Measurements from ENCODE around the gene AAMDC. TPM values are rescaled to one million over a fixed set of nuclear protein-coding genes. Genes with fewer than 3 reads are reported as not detected.

The AAMDC gene
- total RNA-seq, 6 experiments from 2014 or later: 10.4 to 19.2 (median 14.5) TPM

- TF ChIP-seq POLR2A (IDR thresholded peaks at IDR 0.05): no peak
- no peak for TF ChIP-seq CTCF (IDR thresholded peaks at IDR 0.05)
- no peaks in the 10 kb centered on the region for H3K36me3 ChIP-seq
- 79% methylated on average over 3 of the region's 3 CpGs for WGBS (ENCODE audit: insufficient coverage, low coverage, low lambda C conversion rate, missing lambda C conversion rate)
- no peaks in the 10 kb centered on the region for H3K27me3 ChIP-seq
- no peak for ATAC-seq
- H3K27ac ChIP-seq: no peak overlapping the region
- no peaks in the 10 kb centered on the region for H3K9me3 ChIP-seq
- intact Hi-C loops (cut with DNase I): no loop called here
- no peak overlapping the region for H3K4me3 ChIP-seq
- DNase-seq: no peak
- no peaks in the 10 kb centered on the region for H3K4me1 ChIP-seq
These were observed 21.6 kb upstream of the AAMDC start for GRCh38 chr11:77799338-77799737.

DNA sequence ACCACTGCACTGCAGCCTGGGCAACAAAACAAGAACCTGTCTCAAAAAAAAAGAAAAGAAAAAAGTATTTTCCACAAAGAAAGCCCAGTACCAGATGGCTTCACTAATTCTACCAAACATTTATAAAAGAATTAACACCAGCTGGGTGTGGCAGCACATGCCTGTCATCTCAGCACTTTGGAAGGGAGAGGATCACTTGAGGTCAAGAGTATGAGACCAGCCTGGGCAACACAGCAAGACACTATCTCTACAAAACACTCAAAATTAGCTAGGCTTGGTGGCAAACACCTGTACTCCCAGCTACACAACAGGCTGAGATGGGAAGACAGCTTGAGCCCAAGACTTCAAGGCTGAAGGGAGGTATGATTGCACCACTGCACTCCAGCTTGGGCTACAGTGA is 20.5 kb upstream of the AAMDC start:
- Histone ChIP-seq H3K27me3 (no peaks in the 10 kb centered on the region), H3K27ac (no peak overlapping the region), H3K36me3 (no peaks in the 10 kb centered on the region), H3K9me3 (no peaks in the 10 kb centered on the region), H3K4me3 (no peak overlapping the region), H3K4me1 (no peaks in the 10 kb centered on the region)
- no peak for TF ChIP-seq CTCF (IDR thresholded peaks at IDR 0.05)
- no peak for TF ChIP-seq POLR2A (IDR thresholded peaks at IDR 0.05)
- DNase-seq (no peak), ATAC-seq (no peak)
- intact Hi-C loops (cut with DNase I): no loop called here

- Histone ChIP-seq H3K9me3 (no peaks in the 10 kb centered on the region), H3K36me3 (no peaks in the 10 kb centered on the region), H3K27me3 (no peaks in the 10 kb centered on the region), H3K4me3 (no peak overlapping the region), H3K27ac (no peak overlapping the region), H3K4me1 (no peaks in the 10 kb centered on the region)
- TF ChIP-seq POLR2A (IDR thresholded peaks at IDR 0.05) (no peak), CTCF (IDR thresholded peaks at IDR 0.05) (no peak)
- no peak for DNase-seq
- WGBS (ENCODE audit: insufficient coverage, low coverage, low lambda C conversion rate, missing lambda C conversion rate): 25% methylated on average over 2 of the region's 3 CpGs
- intact Hi-C loops (cut with DNase I): no loop called here
- no peak for ATAC-seq
These were observed 19.5 kb upstream of the AAMDC start for GRCh38 chr11:77801477-77801876.

- ATAC-seq (no peak), DNase-seq (no peak)
- intact Hi-C loops (cut with DNase I): no loop called here
- H3K4me1 ChIP-seq: no peaks in the 10 kb centered on the region
- H3K27me3 ChIP-seq: no peaks in the 10 kb centered on the region
- H3K36me3 ChIP-seq: no peaks in the 10 kb centered on the region
- no peak overlapping the region for H3K4me3 ChIP-seq
- H3K27ac ChIP-seq: no peak overlapping the region
- TF ChIP-seq CTCF (IDR thresholded peaks at IDR 0.05): no peak
- TF ChIP-seq POLR2A (IDR thresholded peaks at IDR 0.05): no peak
- no peaks in the 10 kb centered on the region for H3K9me3 ChIP-seq
These were observed 14.5 kb upstream of the AAMDC start for GRCh38 chr11:77806415-77806814.

- no peaks in the 10 kb centered on the region for H3K36me3 ChIP-seq
- no peak overlapping the region for H3K4me3 ChIP-seq
- H3K4me1 ChIP-seq: no peaks in the 10 kb centered on the region
- DNase-seq (no peak), ATAC-seq (no peak)
- TF ChIP-seq POLR2A (IDR thresholded peaks at IDR 0.05) (no peak), CTCF (IDR thresholded peaks at IDR 0.05) (no peak)
- whole genome bisulfite sequencing (ENCODE audit: insufficient coverage, low coverage, low lambda C conversion rate, missing lambda C conversion rate): 89% methylated on average over 2 of the region's 2 CpGs
- no peaks in the 10 kb centered on the region for H3K27me3 ChIP-seq
- H3K9me3 ChIP-seq: no peaks in the 10 kb centered on the region
- H3K27ac ChIP-seq: no peak overlapping the region
- intact Hi-C loops (cut with DNase I): no loop called here
These were observed 14.0 kb upstream of the AAMDC start for GRCh38 chr11:77806993-77807392.

Measured in right lobe of liver (tissue), 6 donors.